ENCODE results near the gene PIH1D1.
A peak's percentile ranks its signal among the peaks of the same experiment; 100 is the strongest.

DNA sequence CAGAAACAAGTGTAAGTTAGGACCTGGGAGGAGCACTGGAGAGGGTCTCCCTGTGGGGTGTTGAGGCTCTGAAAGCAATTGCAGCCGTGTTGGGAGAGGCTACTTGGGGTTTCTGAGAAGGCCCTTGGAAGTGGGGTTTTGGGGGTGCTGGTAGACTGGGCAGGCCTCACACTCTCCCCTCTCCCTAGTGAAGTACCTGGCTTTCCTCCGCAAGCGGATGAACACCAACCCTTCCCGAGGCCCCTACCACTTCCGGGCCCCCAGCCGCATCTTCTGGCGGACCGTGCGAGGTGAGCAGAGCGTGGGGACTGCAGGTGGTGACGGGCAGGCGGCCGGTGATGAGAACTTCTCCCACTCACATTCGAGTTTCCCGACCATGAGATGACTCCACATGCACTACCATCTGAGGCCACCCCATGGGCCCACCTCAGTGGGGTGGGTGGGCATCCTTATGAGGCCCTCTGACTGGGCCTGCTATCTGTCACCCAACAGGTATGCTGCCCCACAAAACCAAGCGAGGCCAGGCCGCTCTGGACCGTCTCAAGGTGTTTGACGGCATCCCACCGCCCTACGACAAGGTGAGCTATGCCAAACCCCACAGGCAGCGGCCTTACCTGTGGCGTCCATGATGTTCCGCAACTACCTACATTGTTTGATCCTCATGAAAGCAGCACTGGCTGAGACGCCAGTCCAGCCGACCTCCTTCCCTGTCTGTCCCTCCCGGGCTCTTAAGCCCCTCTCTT, 38.8 kb upstream of the PIH1D1 start:
- TF ChIP-seq CHCHD3 (CRISPR knock-in tag; IDR thresholded peaks at IDR 0.05) (no peak), MEIS2 (CRISPR knock-in tag; IDR thresholded peaks at IDR 0.05) (no peak), SIN3A (IDR thresholded peaks at IDR 0.05; ENCODE audit: borderline replicate concordance, low read depth, low read length) (no peak), HOXA7 (CRISPR knock-in tag; IDR thresholded peaks at IDR 0.05) (no peak), TCF7L2 (IDR thresholded peaks at IDR 0.05; ENCODE audit: low read depth, low read length) (no peak), HMG20B (CRISPR knock-in tag; conservative IDR thresholded peaks at IDR 0.05) (no peak), POLR2AphosphoS5 (IDR thresholded peaks at IDR 0.05; ENCODE audit: low read depth, low read length) (peak; percentile 21; the same call in 1 of the 2 replicates)
- TF ChIP-seq, protein P1, sequence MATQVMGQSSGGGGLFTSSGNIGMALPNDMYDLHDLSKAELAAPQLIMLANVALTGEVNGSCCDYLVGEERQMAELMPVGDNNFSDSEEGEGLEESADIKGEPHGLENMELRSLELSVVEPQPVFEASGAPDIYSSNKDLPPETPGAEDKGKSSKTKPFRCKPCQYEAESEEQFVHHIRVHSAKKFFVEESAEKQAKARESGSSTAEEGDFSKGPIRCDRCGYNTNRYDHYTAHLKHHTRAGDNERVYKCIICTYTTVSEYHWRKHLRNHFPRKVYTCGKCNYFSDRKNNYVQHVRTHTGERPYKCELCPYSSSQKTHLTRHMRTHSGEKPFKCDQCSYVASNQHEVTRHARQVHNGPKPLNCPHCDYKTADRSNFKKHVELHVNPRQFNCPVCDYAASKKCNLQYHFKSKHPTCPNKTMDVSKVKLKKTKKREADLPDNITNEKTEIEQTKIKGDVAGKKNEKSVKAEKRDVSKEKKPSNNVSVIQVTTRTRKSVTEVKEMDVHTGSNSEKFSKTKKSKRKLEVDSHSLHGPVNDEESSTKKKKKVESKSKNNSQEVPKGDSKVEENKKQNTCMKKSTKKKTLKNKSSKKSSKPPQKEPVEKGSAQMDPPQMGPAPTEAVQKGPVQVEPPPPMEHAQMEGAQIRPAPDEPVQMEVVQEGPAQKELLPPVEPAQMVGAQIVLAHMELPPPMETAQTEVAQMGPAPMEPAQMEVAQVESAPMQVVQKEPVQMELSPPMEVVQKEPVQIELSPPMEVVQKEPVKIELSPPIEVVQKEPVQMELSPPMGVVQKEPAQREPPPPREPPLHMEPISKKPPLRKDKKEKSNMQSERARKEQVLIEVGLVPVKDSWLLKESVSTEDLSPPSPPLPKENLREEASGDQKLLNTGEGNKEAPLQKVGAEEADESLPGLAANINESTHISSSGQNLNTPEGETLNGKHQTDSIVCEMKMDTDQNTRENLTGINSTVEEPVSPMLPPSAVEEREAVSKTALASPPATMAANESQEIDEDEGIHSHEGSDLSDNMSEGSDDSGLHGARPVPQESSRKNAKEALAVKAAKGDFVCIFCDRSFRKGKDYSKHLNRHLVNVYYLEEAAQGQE (IDR thresholded peaks at IDR 0.05; ENCODE audit: borderline replicate concordance in 1 of 2, low read depth in 1 of 2, low read length in 2 of 2): no peak
- TF ChIP-seq, protein P2, sequence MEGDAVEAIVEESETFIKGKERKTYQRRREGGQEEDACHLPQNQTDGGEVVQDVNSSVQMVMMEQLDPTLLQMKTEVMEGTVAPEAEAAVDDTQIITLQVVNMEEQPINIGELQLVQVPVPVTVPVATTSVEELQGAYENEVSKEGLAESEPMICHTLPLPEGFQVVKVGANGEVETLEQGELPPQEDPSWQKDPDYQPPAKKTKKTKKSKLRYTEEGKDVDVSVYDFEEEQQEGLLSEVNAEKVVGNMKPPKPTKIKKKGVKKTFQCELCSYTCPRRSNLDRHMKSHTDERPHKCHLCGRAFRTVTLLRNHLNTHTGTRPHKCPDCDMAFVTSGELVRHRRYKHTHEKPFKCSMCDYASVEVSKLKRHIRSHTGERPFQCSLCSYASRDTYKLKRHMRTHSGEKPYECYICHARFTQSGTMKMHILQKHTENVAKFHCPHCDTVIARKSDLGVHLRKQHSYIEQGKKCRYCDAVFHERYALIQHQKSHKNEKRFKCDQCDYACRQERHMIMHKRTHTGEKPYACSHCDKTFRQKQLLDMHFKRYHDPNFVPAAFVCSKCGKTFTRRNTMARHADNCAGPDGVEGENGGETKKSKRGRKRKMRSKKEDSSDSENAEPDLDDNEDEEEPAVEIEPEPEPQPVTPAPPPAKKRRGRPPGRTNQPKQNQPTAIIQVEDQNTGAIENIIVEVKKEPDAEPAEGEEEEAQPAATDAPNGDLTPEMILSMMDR (CRISPR knock-in tag; IDR thresholded peaks at IDR 0.05): no peak
- TF ChIP-seq, protein P3, sequence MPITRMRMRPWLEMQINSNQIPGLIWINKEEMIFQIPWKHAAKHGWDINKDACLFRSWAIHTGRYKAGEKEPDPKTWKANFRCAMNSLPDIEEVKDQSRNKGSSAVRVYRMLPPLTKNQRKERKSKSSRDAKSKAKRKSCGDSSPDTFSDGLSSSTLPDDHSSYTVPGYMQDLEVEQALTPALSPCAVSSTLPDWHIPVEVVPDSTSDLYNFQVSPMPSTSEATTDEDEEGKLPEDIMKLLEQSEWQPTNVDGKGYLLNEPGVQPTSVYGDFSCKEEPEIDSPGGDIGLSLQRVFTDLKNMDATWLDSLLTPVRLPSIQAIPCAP (CRISPR knock-in tag; IDR thresholded peaks at IDR 0.05; ENCODE audit: low read depth): no peak
